HS-27A (cell line): ENCODE measurements around the gene RFX5.
A peak's percentile ranks its signal among the peaks of the same experiment; 100 is the strongest.

ENCODE experiments used
- DNase-seq: peaks from one replicate; pipeline ENCODE4 v3.0.0-alpha.2; 2012; ENCODE audit warnings: low read depth, missing footprints

RFX5 gene

GRCh38 chr1:151325231-151325630 is 21.8 kb downstream of the RFX5 start:
- no peak for DNase-seq

GRCh38 chr1:151324390-151324930 is 22.6 kb downstream of the RFX5 start:
- DNase-seq: no peak

GRCh38 chr1:151318975-151319374 is 28.1 kb downstream of the RFX5 start:
- no peak for DNase-seq

GRCh38 chr1:151315565-151316235 is 31.4 kb downstream of the RFX5 start:
- DNase-seq: no peak

- DNase-seq: peak; percentile 64
Observed at GRCh38 chr1:151314137-151314875, 32.7 kb downstream of the RFX5 start.

- DNase-seq: no peak
Observed at GRCh38 chr1:151313501-151313900, 33.6 kb downstream of the RFX5 start.

- DNase-seq: no peak
Observed at GRCh38 chr1:151312826-151313225, 34.2 kb downstream of the RFX5 start.

GRCh38 chr1:151312411-151312810 is 34.6 kb downstream of the RFX5 start:
- DNase-seq: no peak

GRCh38 chr1:151311589-151312331 is 35.3 kb downstream of the RFX5 start:
- peak; percentile 93 for DNase-seq

GRCh38 chr1:151311011-151311410 is 36.0 kb downstream of the RFX5 start:
- DNase-seq: no peak

- DNase-seq: no peak
Observed at GRCh38 chr1:151309811-151310323, 37.2 kb downstream of the RFX5 start.

- DNase-seq: no peak
Observed at GRCh38 chr1:151294742-151295462, 52.1 kb downstream of the RFX5 start.

GRCh38 chr1:151293093-151293492 is 54.0 kb downstream of the RFX5 start:
- DNase-seq: no peak

GRCh38 chr1:151292207-151293030 is 54.6 kb downstream of the RFX5 start:
- no peak for DNase-seq

- DNase-seq: no peak
Observed at GRCh38 chr1:151290709-151291303, 56.2 kb downstream of the RFX5 start.
